GM19239 (cell line): ENCODE measurements around the gene EPN1.

ENCODE experiments used
- DNase-seq: peaks from one replicate; pipeline ENCODE4 v3.0.0; 2011; ENCODE audit warnings: low spot score; ENCODE audit not compliant: insufficient read length
- FAIRE-seq: peaks from 2 replicates; lab custom pipeline; 2011; peaks lifted over from hg19 to GRCh38; lab: Jason Lieb, UNC

Gene EPN1

DNA sequence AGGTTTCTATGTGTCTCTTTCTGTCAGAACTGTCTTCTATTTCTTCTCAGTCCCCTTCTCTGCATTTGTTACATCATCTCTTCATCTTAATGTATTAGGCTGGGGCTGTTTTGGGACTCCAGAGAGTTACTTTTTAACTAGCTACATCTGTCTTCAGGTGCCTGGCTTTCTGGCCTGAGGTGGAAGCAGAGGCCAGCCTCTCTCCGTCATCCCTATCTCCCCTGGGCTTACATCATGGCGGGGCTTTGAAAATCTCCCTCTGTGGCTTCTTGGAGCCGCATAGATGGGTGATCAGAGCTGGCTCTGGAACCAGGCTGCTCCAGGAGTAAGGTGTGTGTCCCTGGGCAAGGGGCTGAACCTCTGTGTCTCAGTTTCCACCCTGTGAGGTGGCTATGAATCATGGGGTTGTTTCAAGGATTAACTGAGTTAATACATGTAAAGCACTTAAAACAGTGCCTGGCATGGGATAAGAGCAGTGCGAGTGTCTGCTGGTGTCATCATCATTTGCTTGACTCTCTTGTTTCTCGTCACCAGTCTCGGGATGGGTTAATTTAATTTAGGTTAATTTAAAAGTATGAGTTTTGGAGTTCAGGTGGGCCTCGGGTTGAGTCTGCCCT, 2.0 kb downstream of the EPN1 start:
- DNase-seq (no peak), FAIRE-seq (peak; percentile 84)

DNA sequence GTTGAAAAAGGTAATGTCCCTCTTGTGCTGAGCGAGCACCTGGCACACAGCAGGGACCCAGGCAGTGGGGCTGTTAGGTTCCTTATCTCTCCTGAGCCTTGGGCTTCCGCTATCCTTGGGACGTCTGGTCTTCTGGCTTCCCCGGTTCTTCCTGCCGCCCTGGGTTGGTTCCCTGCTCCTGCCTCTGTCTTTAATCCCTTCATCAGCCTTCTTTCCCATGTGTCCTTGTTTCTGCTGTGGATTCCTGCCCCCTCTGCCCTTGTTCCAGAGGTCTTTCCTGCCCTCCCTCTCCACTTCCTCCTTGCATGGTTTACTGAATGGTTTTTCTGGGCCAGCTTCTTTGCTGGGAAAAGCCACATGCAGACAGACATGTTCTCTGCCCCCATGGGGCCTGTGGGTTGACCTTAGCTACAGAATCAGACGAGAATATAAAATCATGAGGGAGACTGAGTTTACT, 2.6 kb downstream of the EPN1 start:
- DNase-seq (no peak), FAIRE-seq (no peak)

DNA sequence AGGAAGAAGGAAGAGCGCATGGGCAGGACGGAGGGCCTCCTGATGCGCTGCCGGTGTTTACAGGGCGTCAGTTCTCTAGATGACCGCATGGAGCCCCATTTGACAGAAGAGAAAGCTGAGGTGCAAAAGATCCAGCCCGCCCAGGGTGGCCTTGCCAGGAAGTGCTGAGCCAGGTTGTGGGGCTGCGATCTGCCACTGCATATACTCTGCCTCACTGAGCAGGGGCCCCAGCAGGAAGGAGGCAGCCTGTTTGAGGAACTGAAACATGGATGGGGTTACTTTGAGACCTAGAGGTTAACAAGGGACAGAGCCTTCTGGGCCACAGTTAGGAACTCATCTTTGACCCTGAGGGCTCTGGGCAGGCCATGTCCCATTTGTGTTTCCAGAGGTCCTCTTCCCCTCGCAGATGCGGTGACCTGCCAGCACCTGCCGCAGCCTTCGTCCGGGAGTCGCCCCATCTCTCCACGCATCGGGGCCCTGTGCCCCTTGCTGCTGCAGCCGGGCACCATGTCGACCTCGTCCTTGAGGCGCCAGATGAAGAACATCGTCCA, 3.2 kb downstream of the EPN1 start:
- peak; percentile 83 for DNase-seq
- peak; percentile 97 for FAIRE-seq

- FAIRE-seq (no peak), DNase-seq (no peak)
Observed at GRCh38 chr19:55679343-55680257, 4.6 kb downstream of the EPN1 start.

GRCh38 chr19:55680339-55681130, 5.5 kb downstream of the EPN1 start:
- DNase-seq (no peak), FAIRE-seq (no peak)

DNA sequence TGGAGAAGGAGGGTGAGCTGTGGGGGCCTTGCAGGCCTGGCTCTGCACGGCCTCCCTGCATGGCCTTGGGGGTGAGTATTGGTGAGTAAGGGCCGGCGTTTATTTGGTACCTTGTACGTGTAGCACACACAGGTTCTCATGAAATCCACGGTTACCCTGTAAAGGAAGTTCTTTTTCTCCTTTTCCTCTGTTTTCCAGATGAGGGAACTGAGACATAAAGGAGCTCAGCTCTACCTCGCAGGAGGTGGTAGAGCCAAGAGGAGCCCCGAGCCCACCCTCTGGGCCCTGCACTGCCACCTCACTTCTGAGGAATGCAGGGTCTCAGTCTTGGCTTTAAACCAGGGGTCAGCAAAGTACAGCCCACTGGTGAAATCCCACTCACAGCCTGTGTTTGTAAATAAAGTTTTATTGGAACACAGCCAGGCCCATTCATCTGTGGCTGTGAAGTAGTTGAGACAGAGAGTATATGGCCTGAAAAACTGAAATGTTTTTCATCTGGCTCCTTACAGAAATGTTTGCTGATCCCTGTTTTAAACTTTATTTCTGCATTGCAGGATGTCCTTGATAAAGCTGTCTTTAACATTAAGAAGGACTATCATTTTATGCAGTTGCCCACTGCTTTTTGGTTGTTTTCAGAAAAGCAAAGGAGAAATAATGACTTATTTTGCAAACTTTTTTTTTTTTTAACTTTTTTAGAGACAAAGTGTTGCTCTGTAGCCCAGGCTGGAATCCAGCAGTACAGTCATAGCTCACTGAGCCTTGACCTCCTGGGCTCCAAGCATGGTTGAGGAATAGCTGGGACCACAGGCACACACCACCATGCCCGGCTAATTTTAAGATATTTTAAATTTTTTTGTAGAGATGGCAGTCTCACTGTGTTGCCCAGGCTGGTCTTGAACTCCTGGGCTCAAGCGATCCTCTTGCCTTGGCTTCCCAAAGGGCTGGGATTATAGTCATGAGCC, 6.4 kb downstream of the EPN1 start:
- no peak for FAIRE-seq
- DNase-seq = no peak

- DNase-seq (no peak), FAIRE-seq (no peak)
Observed at GRCh38 chr19:55683449-55684261, 8.6 kb downstream of the EPN1 start.

DNA sequence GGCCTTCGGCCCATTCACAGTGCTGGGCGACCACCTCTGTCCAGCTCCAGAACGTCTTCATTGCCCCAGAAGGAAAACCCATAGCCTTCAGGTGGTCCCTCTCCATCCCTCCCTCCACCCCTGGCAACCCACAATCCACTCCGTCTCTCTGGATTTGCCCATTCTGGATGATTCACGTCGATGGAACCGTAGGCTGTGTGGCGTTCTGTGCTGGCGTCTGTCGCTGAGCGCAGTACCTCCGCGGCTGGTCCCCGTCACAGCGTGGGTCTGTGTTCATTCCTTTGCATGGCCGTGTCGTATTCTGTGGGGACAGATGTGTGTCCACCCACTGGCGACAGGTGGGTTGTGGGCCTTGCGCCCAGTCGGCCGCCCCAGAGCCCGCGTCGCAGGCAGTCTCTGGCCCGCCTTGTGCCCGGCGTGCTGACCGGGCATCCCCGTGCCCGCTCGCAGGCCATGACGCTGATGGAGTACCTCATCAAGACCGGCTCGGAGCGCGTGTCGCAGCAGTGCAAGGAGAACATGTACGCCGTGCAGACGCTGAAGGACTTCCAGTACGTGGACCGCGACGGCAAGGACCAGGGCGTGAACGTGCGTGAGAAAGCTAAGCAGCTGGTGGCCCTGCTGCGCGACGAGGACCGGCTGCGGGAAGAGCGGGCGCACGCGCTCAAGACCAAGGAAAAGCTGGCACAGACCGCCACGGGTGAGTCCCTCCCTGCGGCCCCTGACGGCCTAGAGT, 10.1 kb downstream of the EPN1 start:
- no peak for DNase-seq

GRCh38 chr19:55685776-55686175, 10.8 kb downstream of the EPN1 start:
- DNase-seq (no peak), FAIRE-seq (no peak)

More for the DNA sequence above, 10.1 kb downstream of the EPN1 start:
- FAIRE-seq = no peak

DNA sequence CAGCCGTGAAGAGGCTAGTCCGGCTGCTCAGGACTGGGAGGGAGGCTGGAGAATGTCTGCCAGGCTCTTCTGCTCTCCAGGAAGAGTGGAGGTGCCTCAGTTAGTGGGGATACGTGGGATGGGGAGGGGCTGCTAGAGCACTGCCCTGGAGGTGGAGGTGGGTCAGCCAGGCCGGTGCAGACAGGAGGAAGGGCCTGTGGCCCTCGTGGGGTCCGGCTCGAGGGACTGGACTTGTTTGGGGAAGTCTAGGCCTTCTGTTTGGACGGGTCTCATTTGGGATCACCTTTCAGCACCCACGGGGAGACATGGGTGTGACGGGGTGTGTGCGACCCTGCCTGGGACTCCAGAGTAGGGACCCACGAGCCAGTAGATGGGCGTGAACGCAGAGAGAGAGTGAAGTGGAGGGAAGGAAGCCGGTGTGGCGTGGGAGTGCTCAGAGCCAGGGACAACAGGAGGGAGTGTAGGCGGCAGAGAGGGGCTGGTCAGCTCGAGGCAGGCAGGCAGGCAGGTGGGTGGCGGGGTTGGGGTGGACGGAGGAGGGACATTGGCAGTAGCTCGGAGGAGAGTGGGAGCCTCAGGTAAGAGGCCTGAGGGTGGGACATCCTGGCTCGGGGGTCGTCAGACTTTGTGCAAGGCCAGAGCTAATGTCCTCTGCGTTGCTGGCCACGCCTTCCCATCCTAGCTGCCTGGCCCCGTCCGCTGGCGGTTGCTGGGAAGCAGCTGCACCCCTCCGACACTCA, 11.5 kb downstream of the EPN1 start:
- DNase-seq (no peak), FAIRE-seq (no peak)

DNA sequence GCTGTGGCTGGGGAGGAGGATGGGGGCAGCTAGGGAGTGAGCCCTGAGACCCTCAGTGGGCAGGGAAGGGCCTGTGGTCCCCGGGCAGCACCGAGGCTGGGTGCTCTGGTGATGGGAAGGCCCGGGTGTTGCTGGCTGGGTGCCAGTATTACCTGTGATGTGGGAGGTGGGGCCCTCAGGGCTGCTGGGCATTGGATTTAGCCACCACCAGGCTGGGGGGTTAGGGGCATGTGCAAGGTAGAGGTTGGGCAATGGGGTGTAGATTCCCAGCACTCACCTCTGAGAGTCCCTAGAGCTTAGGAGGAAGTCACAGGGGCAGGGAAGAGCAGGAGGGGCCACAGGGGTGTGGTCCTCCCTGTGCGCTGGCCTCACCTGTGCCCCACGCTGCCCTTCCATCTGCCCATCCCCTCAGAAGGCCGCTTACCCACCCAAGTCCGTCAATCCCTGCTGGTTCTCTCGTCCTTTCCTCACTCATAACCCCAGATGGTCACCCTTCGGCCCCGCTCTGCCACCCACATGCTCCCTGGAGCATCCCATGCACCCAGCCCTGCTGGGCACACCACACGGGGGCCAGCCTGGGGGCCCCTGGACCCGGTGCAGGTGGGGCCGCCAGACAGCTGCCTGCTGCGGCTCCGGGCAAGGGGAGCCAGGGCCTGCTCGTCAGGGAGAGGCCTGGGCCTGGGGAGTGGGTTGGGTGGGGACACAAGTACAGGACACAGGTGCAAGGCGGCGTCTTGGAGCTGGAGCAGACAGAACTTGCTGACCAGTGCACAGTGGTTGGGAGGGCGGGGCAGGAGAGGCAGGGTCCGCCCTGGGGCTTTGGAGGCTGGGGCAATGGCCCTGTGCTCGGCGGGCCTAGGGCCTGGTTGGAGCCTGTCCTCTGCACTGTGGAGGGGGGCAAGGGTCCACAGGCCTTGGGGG, 12.5 kb downstream of the EPN1 start:
- FAIRE-seq (no peak), DNase-seq (no peak)

GRCh38 chr19:55688422-55689218, 13.6 kb downstream of the EPN1 start:
- DNase-seq (no peak), FAIRE-seq (no peak)

DNA sequence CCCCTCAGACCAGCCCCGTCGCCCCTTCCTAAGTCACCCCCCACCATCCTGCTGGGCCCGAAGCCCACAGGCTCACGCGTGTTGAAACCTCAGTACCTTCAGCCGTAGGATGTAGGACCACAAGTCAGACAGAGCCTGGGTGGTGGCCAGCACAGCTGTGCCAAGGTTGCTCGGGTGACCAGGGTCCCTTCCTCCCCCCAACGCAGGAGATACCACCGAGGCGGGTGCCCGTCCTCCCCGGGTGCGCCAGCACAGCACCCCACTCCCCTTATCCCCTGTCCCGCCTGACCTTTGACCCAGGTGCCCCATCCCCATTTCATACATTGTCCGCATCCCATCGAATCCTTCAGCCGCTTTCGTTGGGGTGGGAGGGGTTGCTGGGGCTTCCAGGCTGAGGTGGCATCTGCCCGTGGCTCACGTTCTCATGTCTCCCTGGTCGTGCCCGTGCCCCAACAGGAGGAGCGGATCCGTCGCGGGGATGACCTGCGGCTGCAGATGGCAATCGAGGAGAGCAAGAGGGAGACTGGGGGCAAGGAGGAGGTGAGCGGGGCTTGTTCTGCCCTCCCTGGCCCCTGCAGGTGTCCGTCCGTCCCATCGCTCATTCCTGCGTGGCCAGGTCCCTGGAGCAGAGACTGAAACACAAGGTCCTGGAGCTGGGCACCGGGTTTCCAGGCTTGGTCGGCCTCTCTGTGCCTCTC, 14.5 kb downstream of the EPN1 start:
- no peak for FAIRE-seq
- DNase-seq = no peak

GRCh38 chr19:55690109-55690768, 15.2 kb downstream of the EPN1 start:
- FAIRE-seq = no peak
- DNase-seq = no peak
